ENCODE data around the gene CAP2. TPM values are rescaled to one million over a fixed set of nuclear protein-coding genes. Genes with fewer than 3 reads are reported as not detected.
A peak's percentile ranks its signal among the peaks of the same experiment; 100 is the strongest.
"Not testable (repeated sequence)": the region's sequence is repeated elsewhere in the genome, so short reads cannot be mapped to it uniquely, and the experiment has no call there.

Gene CAP2
- total RNA-seq, 2 donors from 2014 or later: 69.6 to 79.5 TPM

DNA sequence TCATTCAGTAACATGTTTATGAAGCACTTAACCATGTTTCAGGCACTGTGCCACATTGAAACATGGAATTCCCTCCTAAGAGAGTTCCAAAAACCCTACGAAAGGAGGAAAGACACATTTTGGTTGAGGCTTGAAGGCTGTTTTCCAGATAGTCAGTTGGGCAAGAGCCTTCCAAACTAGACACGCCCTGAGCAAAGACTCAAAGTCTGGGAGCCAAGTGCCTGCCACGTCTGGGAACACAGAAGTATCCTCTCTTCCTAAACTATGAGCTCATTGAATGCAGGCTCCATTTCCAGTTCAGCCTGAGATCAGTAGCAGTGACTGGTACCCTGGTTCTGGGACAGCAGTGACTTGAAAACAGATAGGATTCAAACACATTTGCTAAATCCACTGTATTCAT is 132.2 kb downstream of the CAP2 start:
- no peak for ATAC-seq
- intact Hi-C loops (cut with DNase I): no loop called here
- DNase-seq: no peak

- no peak for DNase-seq
- no peak for ATAC-seq
- intact Hi-C loops (cut with DNase I): no loop called here
These were observed 133.7 kb downstream of the CAP2 start for GRCh38 chr6:17527076-17527475.

GRCh38 chr6:17530321-17530835 is 137.0 kb downstream of the CAP2 start:
- DNase-seq: no peak
- intact Hi-C loops (cut with DNase I): no loop called here
- no peak for ATAC-seq

DNA sequence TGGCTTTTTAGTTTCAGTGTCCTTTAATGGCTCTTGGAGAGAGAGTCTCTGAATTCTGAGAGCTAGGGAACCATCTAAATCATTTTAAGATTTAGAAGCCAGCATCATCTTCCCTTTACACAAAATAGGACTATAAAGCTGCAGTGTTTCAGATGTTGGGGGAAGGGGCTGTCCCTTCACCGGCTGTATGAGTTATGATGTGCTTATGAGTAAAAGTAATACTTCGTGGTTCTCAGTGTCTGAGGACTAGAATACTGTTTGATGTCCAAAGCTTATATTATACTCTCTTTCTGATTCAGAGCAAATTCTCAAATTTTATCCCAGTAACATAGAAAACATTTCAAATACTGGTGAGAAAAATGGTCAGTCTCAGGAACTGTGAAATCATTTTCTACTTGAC is 143.2 kb downstream of the CAP2 start:
- intact Hi-C loops (cut with DNase I): no loop called here

GRCh38 chr6:17542243-17542642 is 148.8 kb downstream of the CAP2 start:
- ATAC-seq (no peak), DNase-seq (no peak)
- intact Hi-C loops (cut with DNase I): no loop called here

More for the DNA sequence above, 143.2 kb downstream of the CAP2 start:
- no peak for ATAC-seq
- no peak for DNase-seq

DNA sequence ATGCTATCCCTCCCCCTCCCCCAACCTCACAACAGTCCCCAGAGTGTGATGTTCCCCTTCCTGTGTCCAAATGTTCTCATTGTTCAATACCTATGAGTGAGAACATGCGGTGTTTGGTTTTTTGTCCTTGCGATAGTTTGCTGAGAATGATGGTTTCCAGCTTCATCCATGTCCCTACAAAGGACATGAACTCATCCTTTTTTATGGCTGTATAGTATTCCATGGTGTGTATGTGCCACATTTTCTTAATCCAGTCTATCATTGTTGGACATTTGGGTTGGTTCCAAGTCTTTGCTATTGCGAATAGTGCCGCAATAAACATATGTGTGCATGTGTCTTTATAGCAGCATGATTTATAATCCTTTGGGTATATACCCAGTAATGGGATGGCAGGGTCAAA is 152.3 kb downstream of the CAP2 start:
- ATAC-seq; intact Hi-C loops (cut with DNase I); DNase-seq: not testable (repeated sequence)

GRCh38 chr6:17551383-17551958 is 158.1 kb downstream of the CAP2 start:
- no peak for DNase-seq
- ATAC-seq: no peak
- intact Hi-C loops (cut with DNase I): no loop called here

DNA sequence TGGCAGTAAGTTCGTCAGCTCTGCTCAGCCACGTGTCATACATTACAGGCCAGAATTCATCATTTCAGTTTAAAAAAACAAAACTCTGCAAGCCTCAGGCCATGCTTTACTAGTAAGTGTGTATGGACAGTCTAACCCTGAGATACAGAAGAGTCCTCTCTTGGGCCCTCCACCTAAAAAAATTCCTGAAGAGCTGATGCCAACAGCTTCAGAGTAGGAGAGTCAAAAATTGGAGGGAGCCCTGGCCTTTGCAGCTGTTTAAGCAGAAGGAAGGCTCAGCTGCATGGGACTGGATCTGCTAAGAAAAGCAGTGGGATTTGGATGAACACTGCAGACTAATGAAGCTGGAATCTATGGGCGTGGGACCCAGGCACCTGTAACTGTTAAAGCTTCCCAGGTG is 159.5 kb downstream of the CAP2 start:
- intact Hi-C loops (cut with DNase I): no loop called here
- ATAC-seq (no peak), DNase-seq (no peak)

- no peak for DNase-seq
- no peak for ATAC-seq
- intact Hi-C loops (cut with DNase I): no loop called here
These were observed 162.6 kb downstream of the CAP2 start for GRCh38 chr6:17556014-17556413.

DNA sequence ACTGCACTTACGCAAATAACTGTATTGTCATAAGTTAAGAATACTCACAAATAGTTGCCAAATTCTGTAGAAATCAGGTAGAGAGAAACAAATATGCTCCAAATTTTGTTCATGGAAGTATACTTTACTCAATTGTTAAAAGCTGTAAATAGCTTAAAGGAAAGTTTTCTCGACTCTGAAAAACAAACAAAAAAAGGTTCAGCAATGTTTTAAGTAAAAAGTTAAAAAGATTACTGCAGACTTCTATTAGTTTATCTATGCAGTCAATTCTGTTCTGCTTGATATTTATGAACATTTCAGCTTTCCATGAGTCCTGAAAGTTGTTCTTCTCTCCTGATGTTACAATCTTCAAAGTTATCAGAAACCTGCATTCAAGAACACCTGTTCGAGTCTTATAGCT is 169.2 kb downstream of the CAP2 start:
- intact Hi-C loops (cut with DNase I): no loop called here
- ATAC-seq (no peak), DNase-seq (no peak)

DNA sequence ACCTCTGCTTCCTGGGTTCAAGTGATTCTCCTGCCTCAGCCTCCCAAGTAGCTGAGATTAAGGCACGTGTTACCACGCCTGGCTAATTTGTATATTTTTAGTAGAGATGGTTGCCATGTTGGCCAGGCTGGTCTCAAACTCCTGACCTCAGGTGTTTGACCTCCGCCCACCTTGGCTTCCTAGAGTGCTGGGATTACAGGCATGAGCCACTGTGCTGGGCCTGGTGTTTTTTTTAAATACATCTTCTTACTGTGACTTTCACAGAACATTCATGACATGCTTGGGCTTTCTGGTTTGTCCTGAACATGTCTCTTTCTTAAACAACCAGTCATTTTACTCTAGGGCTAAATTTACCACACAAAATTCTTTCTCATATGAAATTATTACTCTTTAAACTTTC is 172.0 kb downstream of the CAP2 start:
- DNase-seq (no peak), ATAC-seq (no peak)
- intact Hi-C loops (cut with DNase I): no loop called here

DNA sequence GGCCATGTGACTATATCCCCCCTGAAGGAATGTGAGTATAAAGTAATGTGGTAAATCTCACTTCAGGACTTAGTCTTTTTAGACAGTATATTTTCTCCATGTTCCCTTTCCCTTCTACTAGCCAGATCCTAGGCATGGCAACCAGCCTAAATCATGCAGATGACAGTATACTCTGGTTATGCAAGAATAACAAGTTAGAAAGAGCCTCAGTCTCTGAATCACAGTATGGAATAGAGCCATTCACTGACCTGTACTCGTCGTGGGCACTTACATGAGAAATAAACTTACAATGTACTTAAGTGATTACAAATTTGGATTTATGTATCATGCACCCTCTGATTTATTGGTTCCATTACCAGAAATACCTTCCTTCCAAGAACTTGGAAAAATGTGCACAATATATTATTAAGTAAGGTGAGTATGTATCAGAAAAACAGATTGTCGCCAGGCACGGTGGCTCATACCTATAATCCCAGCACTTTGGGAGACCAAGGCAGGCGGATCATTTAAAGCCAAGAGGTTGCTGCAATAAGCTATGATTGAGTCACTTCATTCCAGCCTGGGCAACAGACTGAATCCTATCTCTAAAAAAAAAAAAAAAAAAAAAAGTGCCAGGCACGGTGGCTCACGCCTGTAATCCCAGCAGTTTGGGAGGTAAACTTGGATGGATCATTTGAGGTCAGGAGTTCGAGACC is 181.6 kb downstream of the CAP2 start:
- ATAC-seq (peak in 1 of 2 donors; percentile 83), DNase-seq (no peak)
- intact Hi-C loops (cut with DNase I): no loop called here

DNA sequence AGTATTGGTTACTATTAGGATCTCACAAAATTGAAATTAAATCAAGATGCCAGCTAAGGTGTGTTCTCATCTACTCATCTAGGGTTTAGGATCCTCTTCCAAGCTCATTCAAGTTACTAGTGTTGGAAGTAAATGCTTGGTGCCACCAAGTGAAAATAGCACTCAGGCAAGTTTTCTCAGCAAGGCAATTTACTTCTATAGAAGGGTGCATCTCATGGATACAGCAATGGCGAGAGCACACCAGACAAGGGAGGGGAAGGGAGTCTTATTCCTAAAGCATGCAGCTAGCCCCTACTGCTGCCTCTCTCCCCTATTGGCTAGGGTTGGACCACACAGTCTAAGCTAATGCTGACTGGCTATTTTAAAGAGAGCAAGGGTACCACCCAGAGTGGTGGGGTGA is 183.7 kb downstream of the CAP2 start:
- ATAC-seq (no peak), DNase-seq (no peak)
- intact Hi-C loops (cut with DNase I): no loop called here

DNA sequence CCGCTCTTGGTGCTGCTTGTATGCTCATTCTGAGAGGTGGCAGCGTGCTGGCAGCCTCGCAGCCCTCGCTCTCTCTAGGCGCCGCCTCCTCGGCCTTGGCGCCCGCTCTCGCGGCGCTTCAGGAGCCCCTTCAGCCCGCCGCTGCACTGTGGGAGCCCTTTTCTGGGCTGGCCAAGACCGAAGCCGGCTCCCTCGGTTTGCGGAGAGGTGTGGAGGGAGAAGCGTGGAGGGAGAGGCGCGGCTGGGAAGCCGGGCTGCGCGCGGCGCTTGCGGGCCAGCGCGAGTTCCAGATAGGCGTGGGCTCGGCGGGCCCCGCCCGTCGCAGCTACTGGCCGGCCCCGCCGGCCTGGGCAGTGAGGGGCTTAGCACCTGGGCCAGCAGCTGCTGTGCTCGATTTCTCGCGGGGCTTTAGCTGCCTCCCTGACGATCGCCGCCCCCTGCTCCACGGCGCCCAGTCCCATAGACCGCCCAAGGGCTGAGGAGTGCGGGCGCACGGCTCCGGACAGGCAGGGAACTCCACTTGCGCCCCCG is 187.2 kb downstream of the CAP2 start:
- ATAC-seq (peak; percentile 81 to 86), DNase-seq (peak; percentile 48)
- intact Hi-C loops (cut with DNase I): loop anchor here (5.0 to 10.0 kb wide), 4 partner anchors 113 to 423 kb away; partner anchors contain the start of gene RBM24 (in 1 of the 2)

- ATAC-seq: not testable (repeated sequence)
- intact Hi-C loops (cut with DNase I): loop anchor here (5.0 to 10.0 kb wide), 4 partner anchors 114 to 424 kb away; partner anchors contain the start of gene RBM24 (in 1 of the 2)
These were observed 187.9 kb downstream of the CAP2 start for GRCh38 chr6:17581282-17581681.

DNA sequence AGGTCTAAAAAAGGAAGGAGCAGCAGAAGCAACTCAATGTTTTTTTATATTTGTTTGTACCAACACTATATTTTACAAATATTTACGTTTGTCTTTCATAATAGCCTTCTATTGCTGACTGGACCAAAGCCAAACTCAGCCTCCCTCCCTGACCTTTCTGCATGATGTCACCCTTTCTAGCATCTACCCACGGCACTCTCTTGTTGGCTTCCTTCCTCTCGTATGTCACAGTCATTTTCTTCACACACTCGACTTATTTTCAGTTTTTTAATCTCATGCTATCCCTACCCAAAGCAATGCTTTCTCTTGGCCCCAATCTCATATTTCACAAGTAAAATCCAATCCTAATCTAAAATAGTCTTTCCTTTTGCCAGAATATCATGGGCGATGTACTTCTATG is 190.4 kb downstream of the CAP2 start:
- peak; percentile 31 for DNase-seq
- intact Hi-C loops (cut with DNase I): loop anchor here (1.0 to 10.0 kb wide), 5 partner anchors 117 to 428 kb away; partner anchors contain the start of gene RBM24 (in 1 of the 2)
- peak; percentile 20 to 47 for ATAC-seq

More at GRCh38 chr6:17581282-17581681, 187.9 kb downstream of the CAP2 start:
- DNase-seq: not testable (repeated sequence)

GRCh38 chr6:17584241-17584803 is 190.9 kb downstream of the CAP2 start:
- ATAC-seq (peak; percentile 84 to 85), DNase-seq (no peak)
- intact Hi-C loops (cut with DNase I): loop anchor here (1.0 to 10.0 kb wide), 5 partner anchors 117 to 428 kb away; partner anchors contain the start of gene RBM24 (in 1 of the 2)

GRCh38 chr6:17585766-17586490 is 192.5 kb downstream of the CAP2 start:
- intact Hi-C loops (cut with DNase I): loop anchor here in 1 of 2 donors (10.0 kb wide), 1 partner anchor 219 kb away; no protein-coding TSS in a partner anchor
- ATAC-seq (no peak), DNase-seq (no peak)

DNA sequence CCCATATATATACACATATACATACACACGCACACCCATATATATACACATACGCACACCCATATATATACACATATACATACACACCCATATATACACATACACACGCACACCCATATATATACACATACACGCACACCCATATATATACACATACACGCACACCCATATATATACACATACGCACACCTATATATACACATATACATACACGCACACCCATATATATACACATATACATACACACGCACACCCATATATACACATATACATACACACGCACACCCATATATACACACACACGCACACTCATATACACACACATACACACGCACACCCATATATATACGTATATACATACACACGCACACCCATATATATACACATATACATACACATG is 193.2 kb downstream of the CAP2 start:
- intact Hi-C loops (cut with DNase I): loop anchor here in 1 of 2 donors (10.0 kb wide), 1 partner anchor 218 kb away; no protein-coding TSS in a partner anchor
- not testable (repeated sequence) for DNase-seq, ATAC-seq

Measured in left cardiac atrium (tissue), 4 donors.